Measurements from ENCODE around the gene GAB4.

DNA sequence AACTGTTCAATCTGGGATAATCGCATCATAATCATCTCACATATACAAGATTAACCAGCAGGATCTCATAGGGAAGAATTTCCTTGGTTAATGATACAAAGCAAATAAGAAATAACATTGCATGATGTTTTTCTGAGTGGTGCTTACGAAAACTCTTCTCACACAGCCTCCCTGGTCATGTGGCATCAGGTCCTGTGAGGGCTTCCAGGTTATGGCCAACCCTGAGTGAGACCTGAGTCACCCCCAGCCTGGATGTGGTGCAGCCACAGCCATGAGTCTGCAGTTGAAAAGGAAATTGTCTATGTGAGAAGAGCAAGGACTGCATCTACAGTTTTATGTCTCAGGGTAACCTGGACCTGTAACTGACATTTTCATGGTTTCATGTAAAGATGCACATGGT, 92.3 kb downstream of the GAB4 start:
- TF ChIP-seq, protein P1, sequence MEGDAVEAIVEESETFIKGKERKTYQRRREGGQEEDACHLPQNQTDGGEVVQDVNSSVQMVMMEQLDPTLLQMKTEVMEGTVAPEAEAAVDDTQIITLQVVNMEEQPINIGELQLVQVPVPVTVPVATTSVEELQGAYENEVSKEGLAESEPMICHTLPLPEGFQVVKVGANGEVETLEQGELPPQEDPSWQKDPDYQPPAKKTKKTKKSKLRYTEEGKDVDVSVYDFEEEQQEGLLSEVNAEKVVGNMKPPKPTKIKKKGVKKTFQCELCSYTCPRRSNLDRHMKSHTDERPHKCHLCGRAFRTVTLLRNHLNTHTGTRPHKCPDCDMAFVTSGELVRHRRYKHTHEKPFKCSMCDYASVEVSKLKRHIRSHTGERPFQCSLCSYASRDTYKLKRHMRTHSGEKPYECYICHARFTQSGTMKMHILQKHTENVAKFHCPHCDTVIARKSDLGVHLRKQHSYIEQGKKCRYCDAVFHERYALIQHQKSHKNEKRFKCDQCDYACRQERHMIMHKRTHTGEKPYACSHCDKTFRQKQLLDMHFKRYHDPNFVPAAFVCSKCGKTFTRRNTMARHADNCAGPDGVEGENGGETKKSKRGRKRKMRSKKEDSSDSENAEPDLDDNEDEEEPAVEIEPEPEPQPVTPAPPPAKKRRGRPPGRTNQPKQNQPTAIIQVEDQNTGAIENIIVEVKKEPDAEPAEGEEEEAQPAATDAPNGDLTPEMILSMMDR (IDR thresholded peaks at IDR 0.05; ENCODE audit: low read length), result no peak
- TF ChIP-seq EZH2 (optimal IDR thresholded peaks at IDR 0.05; ENCODE audit: low read depth, low read length) (no peak), EZH2phosphoT487 (IDR thresholded peaks at IDR 0.05; ENCODE audit: low read length) (no peak)

Measured in MM.1S (cell line).